Mesenchymal stem cell (in vitro differentiated cells and primary cell): Measurements from ENCODE around the gene PRKCQ.

Experiments used
- DNase-seq: peaks from one replicate; pipeline ENCODE4 v3.0.0-alpha.2; 2013
- H2AFZ ChIP-seq: one replicate; pipeline ENCODE4 v1.6.1; 2013; ENCODE audit warnings: low read depth, mild to moderate bottlenecking, control low read depth, inconsistent platforms, low read length, moderate library complexity
- H2AK5ac ChIP-seq: 2 replicates; pipeline ENCODE4 v1.6.1; 2013; ENCODE audit warnings: low read length, moderate library complexity, mild to moderate bottlenecking, inconsistent platforms; ENCODE audit not compliant: severe bottlenecking
- H2BK120ac ChIP-seq: one replicate; pipeline ENCODE4 v1.6.1; 2013; ENCODE audit warnings: low read depth, mild to moderate bottlenecking, inconsistent platforms, low read length, moderate library complexity
- H2BK12ac ChIP-seq, 2 experiments: one replicate each; pipeline ENCODE4 v1.6.1; 2013; ENCODE audit warnings: inconsistent platforms in 2 of 2, low read length in 2 of 2, mild to moderate bottlenecking in 2 of 2, moderate library complexity in 2 of 2, control low read depth in 1 of 2
- H2BK15ac ChIP-seq: one replicate; pipeline ENCODE4 v1.6.1; 2013; ENCODE audit warnings: mild to moderate bottlenecking, low read depth, inconsistent platforms; ENCODE audit not compliant: poor library complexity, severe bottlenecking
- H2BK5ac ChIP-seq: 2 replicates; pipeline ENCODE4 v1.6.1; 2013; ENCODE audit warnings: low read depth, mild to moderate bottlenecking, low read length, control low read depth, inconsistent platforms; ENCODE audit not compliant: poor library complexity, severe bottlenecking
- H3K14ac ChIP-seq, 2 experiments: one replicate each; pipeline ENCODE4 v1.6.1; 2013; ENCODE audit warnings: inconsistent platforms in 2 of 2, low read length in 2 of 2, control low read depth in 1 of 2, mild to moderate bottlenecking in 1 of 2, moderate library complexity in 1 of 2
- H3K18ac ChIP-seq, 2 experiments: one replicate each; pipeline ENCODE4 v1.6.1; 2013; ENCODE audit warnings: inconsistent platforms in 2 of 2, low read length in 2 of 2, control low read depth in 1 of 2, low read depth in 1 of 2, mild to moderate bottlenecking in 1 of 2
- H3K23ac ChIP-seq, 2 experiments: one replicate each; pipeline ENCODE4 v1.6.1; 2013; ENCODE audit warnings: inconsistent platforms in 2 of 2, low read length in 2 of 2, mild to moderate bottlenecking in 2 of 2, moderate library complexity in 2 of 2, control low read depth in 1 of 2
- H3K27ac ChIP-seq: 2 replicates; pipeline ENCODE4 v1.5.1; 2013; ENCODE audit warnings: mild to moderate bottlenecking, moderate library complexity, low read length, control low read depth, inconsistent platforms; ENCODE audit not compliant: poor library complexity, severe bottlenecking
- H3K27me3 ChIP-seq, 2 experiments: 2 replicates each; pipeline versions ENCODE4 v1.6.1 to v1.7.0; 2013; ENCODE audit warnings: low read length in 2 of 2, mild to moderate bottlenecking in 2 of 2, moderate library complexity in 2 of 2, control low read depth in 1 of 2, inconsistent platforms in 1 of 2; ENCODE audit not compliant: control insufficient read depth in 1 of 2, insufficient read depth in 1 of 2
- H3K36me3 ChIP-seq, 2 experiments: 2 replicates each; pipeline versions ENCODE4 v1.6.1 to v1.7.0; 2013; ENCODE audit warnings: low read length in 2 of 2, control low read depth in 1 of 2, inconsistent platforms in 1 of 2, low read depth in 1 of 2, mild to moderate bottlenecking in 1 of 2; ENCODE audit not compliant: insufficient read depth in 2 of 2, control insufficient read depth in 1 of 2
- H3K4ac ChIP-seq, 2 experiments: one replicate each; pipeline ENCODE4 v1.6.1; 2013; ENCODE audit warnings: inconsistent platforms in 2 of 2, low read length in 2 of 2, mild to moderate bottlenecking in 2 of 2, moderate library complexity in 2 of 2, control low read depth in 1 of 2, low read depth in 1 of 2
- H3K4me1 ChIP-seq: 2 replicates; pipeline ENCODE4 v1.6.1; 2013; ENCODE audit warnings: low read depth, low read length, control low read depth; ENCODE audit not compliant: control insufficient read depth, insufficient read depth
- H3K4me2 ChIP-seq: 2 replicates; pipeline ENCODE4 v1.6.1; 2013; ENCODE audit warnings: low read length, mild to moderate bottlenecking, inconsistent platforms; ENCODE audit not compliant: poor library complexity, severe bottlenecking
- H3K4me3 ChIP-seq, 2 experiments: 2 replicates each; pipeline versions ENCODE4 v1.5.1 to v1.7.0; 2013; ENCODE audit warnings: low read length in 2 of 2, mild to moderate bottlenecking in 2 of 2, control low read depth in 1 of 2, low read depth in 1 of 2; ENCODE audit not compliant: insufficient read depth in 1 of 2
- H3K79me1 ChIP-seq: replicated peaks from 2 replicates; pipeline ENCODE4 v1.6.1; 2013; ENCODE audit warnings: mild to moderate bottlenecking, control low read depth, low read length, inconsistent platforms; ENCODE audit not compliant: poor library complexity, severe bottlenecking
- H3K9ac ChIP-seq: 2 replicates; pipeline ENCODE4 v1.7.0; 2013; ENCODE audit warnings: mild to moderate bottlenecking, low read length, moderate library complexity
- H3K9me3 ChIP-seq: 2 replicates; pipeline ENCODE4 v1.7.0; 2013; ENCODE audit warnings: mild to moderate bottlenecking, low read length; ENCODE audit not compliant: control insufficient read depth
- H4K8ac ChIP-seq: one replicate; pipeline ENCODE4 v1.6.1; 2013; ENCODE audit warnings: inconsistent platforms, mild to moderate bottlenecking, low read length, moderate library complexity
- H4K91ac ChIP-seq: one replicate; pipeline ENCODE4 v1.6.1; 2013; ENCODE audit warnings: mild to moderate bottlenecking, low read length, inconsistent platforms
- WGBS: methylation state at CpG from one replicate; pipeline ENCODE4 v1.1.7; 2013; ENCODE audit warnings: mixed read lengths; 5-methylcytosine and 5-hydroxymethylcytosine counted together

The PRKCQ gene

DNA sequence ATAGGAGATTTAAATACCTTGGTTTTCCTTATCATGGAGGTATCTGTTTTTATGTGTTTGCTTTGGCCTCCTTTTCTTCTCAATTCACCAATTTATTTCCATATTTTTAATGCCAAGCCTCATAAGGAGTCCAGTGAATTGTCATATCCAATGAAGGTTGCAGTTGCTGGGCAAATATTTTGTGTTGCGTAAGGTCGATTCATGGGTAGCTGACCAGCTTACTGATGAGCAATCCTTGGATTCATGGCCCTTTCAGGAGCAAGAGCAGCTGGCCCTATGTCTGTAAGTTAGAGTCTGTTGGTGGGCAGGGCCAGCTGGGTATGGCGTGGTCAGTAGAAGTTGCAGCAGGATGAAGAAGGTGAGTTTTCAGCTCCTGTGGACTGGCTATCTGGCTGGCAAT is 194.4 kb downstream of the PRKCQ start:
- H3K4me3 ChIP-seq = no peak overlapping the region
- H3K4ac ChIP-seq = no peak overlapping the region
- no peak overlapping the region for H3K14ac ChIP-seq
- no peaks in the 10 kb centered on the region for H3K36me3 ChIP-seq
- H2BK15ac ChIP-seq = no peak overlapping the region
- no peak overlapping the region for H2AK5ac ChIP-seq
- H3K27me3 ChIP-seq = no peaks in the 10 kb centered on the region
- no peak overlapping the region for H2BK5ac ChIP-seq
- H2BK12ac ChIP-seq = no peak overlapping the region
- H3K18ac ChIP-seq = no peak overlapping the region
- H3K23ac ChIP-seq = no peak overlapping the region
- H3K4me2 ChIP-seq = no peak overlapping the region
- no peak overlapping the region for H3K9ac ChIP-seq
- H2BK120ac ChIP-seq = no peak overlapping the region
- no peak overlapping the region for H4K91ac ChIP-seq
- H3K4me1 ChIP-seq = peaks cover 10% of the 10 kb centered on the region
- no peak overlapping the region for H4K8ac ChIP-seq
- H3K9me3 ChIP-seq = peaks cover 27% of the 10 kb centered on the region
- DNase-seq = peak; percentile 58
- 62% methylated on average over 3 of the region's 3 CpGs for WGBS
- no peaks in the 10 kb centered on the region for H3K79me1 ChIP-seq
- no peak overlapping the region for H3K27ac ChIP-seq
- H2AFZ ChIP-seq = no peak overlapping the region

DNA sequence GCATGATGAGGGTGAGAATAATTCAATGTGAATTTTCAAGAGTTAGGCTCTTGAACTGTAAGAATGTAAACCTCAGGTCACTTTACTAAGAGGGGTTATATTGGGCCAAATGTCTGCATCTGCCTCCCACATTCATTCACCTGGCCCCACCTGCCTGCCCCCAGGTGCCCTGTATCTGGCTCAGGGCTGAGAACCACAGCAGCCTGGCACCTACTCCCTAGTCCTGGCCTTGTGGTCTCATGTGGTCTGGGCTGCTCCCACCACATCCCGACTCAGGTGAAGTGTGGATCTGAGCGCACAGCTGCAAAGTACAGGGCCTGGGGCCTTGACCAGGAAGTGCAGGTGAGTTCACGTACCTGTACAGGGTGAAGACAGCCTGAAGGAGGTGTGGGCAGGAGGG is 195.2 kb downstream of the PRKCQ start:
- Histone ChIP-seq H2BK5ac (no peak overlapping the region), H3K36me3 (no peaks in the 10 kb centered on the region), H3K4ac (no peak overlapping the region), H3K4me2 (no peak overlapping the region), H3K23ac (no peak overlapping the region), H3K27ac (no peak overlapping the region), H2AK5ac (no peak overlapping the region), H3K27me3 (no peaks in the 10 kb centered on the region), H3K4me3 (no peak overlapping the region), H4K91ac (peak overlapping the region; percentile 59), H2AFZ (no peak overlapping the region), H2BK120ac (no peak overlapping the region), H3K4me1 (peaks cover 10% of the 10 kb centered on the region), H4K8ac (no peak overlapping the region), H3K79me1 (no peaks in the 10 kb centered on the region), H2BK15ac (no peak overlapping the region), H3K9me3 (peaks cover 19% of the 10 kb centered on the region), H3K14ac (no peak overlapping the region), H3K9ac (no peak overlapping the region), H3K18ac (peak overlapping the region in 1 of 2 experiments; percentile 48), H2BK12ac (no peak overlapping the region)
- no peak for DNase-seq
- WGBS = 88% methylated on average over 3 of the region's 3 CpGs

DNA sequence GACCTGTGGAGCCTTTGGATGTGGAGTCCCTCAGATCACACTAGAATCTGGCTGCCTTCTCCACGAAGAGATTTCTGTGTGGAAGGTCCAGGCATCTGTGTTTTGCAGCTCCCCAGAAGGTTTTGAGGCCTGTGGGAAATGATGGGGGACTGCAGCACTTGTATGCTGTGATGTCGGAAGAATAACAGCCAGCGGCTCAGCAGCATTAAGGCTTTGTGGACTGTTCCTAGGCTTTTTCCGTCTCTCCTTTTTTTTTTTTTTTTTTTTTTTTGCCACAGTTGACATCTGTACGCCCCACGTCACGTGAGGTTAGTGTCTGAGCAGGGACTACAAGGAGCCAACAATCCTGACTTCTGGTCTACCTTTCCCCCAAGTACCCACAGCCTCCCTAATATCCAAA is 196.0 kb downstream of the PRKCQ start:
- no peak for DNase-seq
- H3K9me3 ChIP-seq = peaks cover 10% of the 10 kb centered on the region
- peak overlapping the region; percentile 85 for H2AK5ac ChIP-seq
- no peak overlapping the region for H3K4me3 ChIP-seq
- no peak overlapping the region for H4K91ac ChIP-seq
- no peaks in the 10 kb centered on the region for H3K79me1 ChIP-seq
- no peak overlapping the region for H2BK5ac ChIP-seq
- H2BK120ac ChIP-seq = no peak overlapping the region
- H2BK12ac ChIP-seq = no peak overlapping the region
- no peak overlapping the region for H3K9ac ChIP-seq
- no peak overlapping the region for H3K27ac ChIP-seq
- H4K8ac ChIP-seq = no peak overlapping the region
- no peak overlapping the region for H3K4me2 ChIP-seq
- peak overlapping the region in 1 of 2 experiments; percentile 35 for H3K18ac ChIP-seq
- 93% methylated on average over 7 of the region's 7 CpGs for WGBS
- H3K23ac ChIP-seq = no peak overlapping the region
- no peaks in the 10 kb centered on the region for H3K27me3 ChIP-seq
- no peak overlapping the region for H3K4ac ChIP-seq
- peaks cover 10% of the 10 kb centered on the region for H3K4me1 ChIP-seq
- H2BK15ac ChIP-seq = no peak overlapping the region
- no peak overlapping the region for H2AFZ ChIP-seq
- H3K36me3 ChIP-seq = no peaks in the 10 kb centered on the region
- no peak overlapping the region for H3K14ac ChIP-seq

DNA sequence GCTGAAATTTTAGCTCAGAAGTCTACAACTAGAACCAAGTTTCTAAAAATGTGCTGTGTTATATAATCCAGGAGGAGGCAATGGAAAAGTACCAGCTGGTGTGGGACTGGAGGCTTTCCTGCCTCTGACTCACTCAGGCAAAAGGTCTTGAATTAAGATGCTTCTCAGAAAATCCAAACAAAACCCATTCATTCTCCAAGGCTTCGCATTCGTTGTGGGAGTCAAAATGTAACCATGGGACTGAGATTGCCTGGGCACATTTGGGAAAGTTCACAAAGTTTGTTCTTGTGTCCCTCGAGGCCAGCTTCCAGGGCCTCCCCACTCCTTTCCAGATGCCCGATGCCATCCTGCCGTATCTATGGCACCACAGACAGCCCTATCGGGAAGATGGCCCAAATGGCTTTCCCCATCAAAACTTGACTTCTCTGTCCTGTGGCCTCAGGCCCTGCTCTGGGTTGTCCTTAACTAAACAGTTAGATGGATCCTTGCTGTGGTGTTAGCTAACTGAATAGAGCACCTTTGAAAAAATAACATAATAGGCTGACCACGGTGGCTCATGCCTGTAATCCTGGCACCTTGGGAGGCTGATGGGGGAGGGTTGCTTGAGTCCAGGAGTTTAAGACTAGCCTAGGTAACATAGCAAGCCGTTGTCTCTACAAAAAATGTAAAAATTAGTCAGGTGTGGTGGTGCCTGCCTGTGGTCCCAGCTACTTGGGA is 196.8 kb downstream of the PRKCQ start:
- H3K23ac ChIP-seq = no peak overlapping the region
- peak overlapping the region; percentile 61 for H3K27ac ChIP-seq
- H2BK12ac ChIP-seq = no peak overlapping the region
- peak overlapping the region; percentile 72 for H2AK5ac ChIP-seq
- no peak overlapping the region for H4K8ac ChIP-seq
- H3K4me3 ChIP-seq = peak overlapping the region in 1 of 2 experiments; percentile 7
- H2BK120ac ChIP-seq = no peak overlapping the region
- H4K91ac ChIP-seq = peak overlapping the region; percentile 22
- peak overlapping the region in 1 of 2 experiments; percentile 11 for H3K4ac ChIP-seq
- no peak overlapping the region for H2AFZ ChIP-seq
- peak overlapping the region; percentile 1 to 83 for H3K18ac ChIP-seq
- peak overlapping the region in 1 of 2 experiments; percentile 71 for H3K14ac ChIP-seq
- no peaks in the 10 kb centered on the region for H3K27me3 ChIP-seq
- no peak overlapping the region for H3K9ac ChIP-seq
- H2BK15ac ChIP-seq = no peak overlapping the region
- H3K4me2 ChIP-seq = no peak overlapping the region
- peak overlapping the region; percentile 67 for H2BK5ac ChIP-seq
- peak; percentile 73 for DNase-seq
- peaks cover 9% of the 10 kb centered on the region for H3K9me3 ChIP-seq
- H3K4me1 ChIP-seq = peaks cover 9% of the 10 kb centered on the region
- 68% methylated on average over 8 of the region's 8 CpGs for WGBS
- H3K36me3 ChIP-seq = no peaks in the 10 kb centered on the region
- no peaks in the 10 kb centered on the region for H3K79me1 ChIP-seq
